GM12875 (cell line): ENCODE results near the gene ITPRIPL2.

Experiments
- H3K4me3 ChIP-seq: one replicate; pipeline ENCODE4 v1.5.1; 2011; ENCODE audit warnings: low read depth, low read length, control low read depth
- TF ChIP-seq, protein P1 (sequence below): IDR thresholded peaks from 2 replicates; pipeline ENCODE4 v1.5.1; 2011; ENCODE audit warnings: low read depth, mild to moderate bottlenecking, control low read depth, inconsistent platforms, low read length, moderate library complexity, borderline replicate concordance; ENCODE audit not compliant: insufficient read depth

Gene ITPRIPL2

DNA sequence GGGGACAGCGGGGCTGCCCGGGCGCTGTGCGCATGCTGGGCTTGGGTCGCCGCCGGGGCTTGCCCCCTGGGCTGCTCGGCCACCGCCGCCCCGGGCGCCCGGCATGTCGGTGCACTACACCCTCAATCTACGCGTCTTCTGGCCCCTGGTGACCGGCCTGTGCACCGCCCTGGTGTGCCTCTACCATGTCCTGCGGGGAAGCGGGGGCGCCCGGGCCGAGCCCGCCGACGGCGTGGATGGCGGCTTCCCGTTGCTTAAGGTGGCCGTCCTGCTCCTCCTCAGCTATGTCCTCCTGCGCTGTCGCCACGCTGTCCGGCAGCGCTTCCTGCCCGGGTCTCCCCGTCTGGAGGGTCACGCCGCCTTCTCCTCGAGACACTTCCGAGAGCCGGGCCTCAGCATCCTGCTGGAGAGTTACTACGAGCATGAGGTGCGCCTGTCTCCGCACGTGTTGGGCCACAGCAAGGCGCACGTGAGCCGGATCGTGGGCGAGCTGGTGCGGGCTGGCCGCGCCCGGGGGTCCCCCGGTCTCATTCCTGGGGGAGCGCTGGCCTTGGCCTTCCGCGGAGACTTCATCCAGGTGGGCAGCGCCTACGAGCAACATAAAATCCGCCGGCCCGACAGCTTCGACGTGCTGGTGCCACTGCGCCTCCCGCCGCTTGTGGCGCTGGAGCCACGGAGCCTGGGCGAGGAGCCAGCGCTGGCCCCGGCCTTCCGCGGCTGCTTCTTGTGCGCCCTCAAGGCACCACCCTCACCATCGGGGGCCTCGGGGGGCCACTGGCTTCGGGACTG, 789 bp downstream of the ITPRIPL2 start:
- H3K4me3 ChIP-seq = peak overlapping the region; percentile 63
- TF ChIP-seq, protein P1, sequence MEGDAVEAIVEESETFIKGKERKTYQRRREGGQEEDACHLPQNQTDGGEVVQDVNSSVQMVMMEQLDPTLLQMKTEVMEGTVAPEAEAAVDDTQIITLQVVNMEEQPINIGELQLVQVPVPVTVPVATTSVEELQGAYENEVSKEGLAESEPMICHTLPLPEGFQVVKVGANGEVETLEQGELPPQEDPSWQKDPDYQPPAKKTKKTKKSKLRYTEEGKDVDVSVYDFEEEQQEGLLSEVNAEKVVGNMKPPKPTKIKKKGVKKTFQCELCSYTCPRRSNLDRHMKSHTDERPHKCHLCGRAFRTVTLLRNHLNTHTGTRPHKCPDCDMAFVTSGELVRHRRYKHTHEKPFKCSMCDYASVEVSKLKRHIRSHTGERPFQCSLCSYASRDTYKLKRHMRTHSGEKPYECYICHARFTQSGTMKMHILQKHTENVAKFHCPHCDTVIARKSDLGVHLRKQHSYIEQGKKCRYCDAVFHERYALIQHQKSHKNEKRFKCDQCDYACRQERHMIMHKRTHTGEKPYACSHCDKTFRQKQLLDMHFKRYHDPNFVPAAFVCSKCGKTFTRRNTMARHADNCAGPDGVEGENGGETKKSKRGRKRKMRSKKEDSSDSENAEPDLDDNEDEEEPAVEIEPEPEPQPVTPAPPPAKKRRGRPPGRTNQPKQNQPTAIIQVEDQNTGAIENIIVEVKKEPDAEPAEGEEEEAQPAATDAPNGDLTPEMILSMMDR = 0 out of 2 replicates have a peak, but pooled peaks have one; percentile 9

DNA sequence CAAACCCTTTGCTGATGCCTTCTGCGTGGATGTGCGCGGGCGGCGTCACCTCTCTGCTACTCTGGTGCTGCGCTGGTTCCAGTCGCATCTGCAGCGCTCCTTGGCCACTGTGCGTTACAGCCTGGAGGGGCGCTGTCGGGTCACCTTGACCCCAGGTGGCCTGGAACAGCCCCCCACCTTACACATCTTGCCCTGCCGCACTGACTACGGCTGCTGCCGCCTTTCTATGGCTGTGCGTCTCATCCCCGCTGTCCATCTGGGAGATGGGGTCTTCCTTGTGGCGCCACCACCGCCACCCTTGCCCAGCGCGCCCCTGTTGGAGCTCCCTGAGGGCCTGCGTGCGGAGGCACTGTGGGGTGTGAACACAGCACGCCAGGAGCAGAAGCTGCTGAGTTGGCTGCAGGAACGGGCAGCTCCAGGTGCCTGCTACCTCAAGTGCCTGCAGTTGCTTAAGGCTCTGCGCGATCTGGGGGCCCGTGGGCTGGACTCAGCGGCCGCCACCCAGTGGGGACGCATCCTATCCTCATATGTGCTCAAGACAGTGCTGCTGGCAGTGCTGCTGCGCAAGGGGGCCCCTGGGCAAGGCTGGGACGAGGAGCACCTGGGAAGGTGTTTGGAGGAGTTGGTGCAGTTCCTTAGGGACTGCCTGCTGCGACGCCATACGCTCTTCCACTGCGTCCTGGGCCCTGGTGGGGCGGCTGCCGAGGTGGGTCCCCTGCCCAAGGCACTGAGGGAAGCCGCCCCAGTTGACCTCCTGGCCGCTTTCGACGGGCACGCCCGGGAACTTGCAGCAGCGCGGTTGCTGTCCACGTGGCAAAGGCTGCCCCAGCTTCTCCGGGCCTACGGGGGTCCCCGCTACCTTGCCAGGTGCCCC, 1.6 kb downstream of the ITPRIPL2 start:
- no peak overlapping the region for H3K4me3 ChIP-seq
- TF ChIP-seq, protein P1 = no peak

DNA sequence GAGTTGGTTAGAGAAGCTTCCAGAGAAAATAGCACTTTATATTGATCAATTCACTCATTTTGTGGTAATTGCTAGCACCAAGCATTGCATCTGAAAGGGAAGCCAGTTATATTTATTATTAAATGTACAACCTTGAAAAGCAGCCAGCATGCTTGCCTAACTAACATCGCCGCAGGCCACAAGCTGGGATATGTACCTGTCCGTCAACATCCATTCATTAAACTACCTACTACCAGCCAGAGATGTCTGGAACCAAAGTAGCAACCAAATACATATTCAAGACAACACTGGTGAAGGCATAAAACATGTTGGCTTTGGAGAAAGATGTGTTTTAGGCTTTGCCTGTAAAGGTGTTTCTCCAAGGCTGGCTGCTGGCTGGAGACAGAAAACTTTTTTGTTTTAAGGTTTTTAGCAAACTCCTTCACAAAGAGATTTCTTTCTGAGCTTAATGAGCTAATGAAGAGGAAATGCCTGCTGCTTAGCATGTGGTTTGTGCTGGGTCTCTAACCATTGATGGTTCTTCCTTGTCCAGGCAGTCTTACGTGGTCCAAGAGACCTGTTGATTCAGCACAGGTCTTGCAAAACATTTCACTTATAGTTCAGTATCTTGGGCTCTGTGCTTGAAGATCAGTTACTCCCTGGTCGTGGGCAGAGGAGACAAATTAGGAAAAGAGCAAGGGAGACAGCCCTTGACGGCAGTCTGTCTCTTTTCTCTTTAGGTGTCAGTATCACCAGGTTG, 3.1 kb downstream of the ITPRIPL2 start:
- TF ChIP-seq, protein P1 = no peak
- H3K4me3 ChIP-seq = no peak overlapping the region

DNA sequence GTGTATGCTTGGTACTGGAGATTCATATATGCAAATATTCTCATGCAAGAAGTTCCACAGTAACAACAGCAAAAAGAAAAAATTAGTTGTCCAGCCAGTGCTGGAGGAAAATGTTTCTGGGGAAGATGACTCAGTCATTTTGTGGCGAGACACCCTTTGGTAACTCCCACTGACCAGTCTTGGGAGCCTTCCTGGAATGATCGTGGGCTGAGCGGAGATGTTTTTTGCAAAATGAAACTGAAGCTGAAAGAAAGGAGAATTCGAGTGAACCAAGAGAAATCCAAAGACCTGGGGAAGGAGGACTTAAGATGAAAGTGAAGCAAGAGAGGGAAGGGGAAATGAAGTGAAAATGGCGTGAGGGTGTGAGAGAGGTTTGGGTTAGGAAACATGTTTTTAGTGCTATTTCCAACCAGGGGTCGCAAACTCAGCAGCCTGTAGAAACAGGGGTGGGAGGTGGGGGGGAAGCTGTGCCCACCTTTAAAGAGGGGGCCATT, 5.2 kb downstream of the ITPRIPL2 start:
- TF ChIP-seq, protein P1 = no peak
- H3K4me3 ChIP-seq = peak overlapping the region; percentile 8

DNA sequence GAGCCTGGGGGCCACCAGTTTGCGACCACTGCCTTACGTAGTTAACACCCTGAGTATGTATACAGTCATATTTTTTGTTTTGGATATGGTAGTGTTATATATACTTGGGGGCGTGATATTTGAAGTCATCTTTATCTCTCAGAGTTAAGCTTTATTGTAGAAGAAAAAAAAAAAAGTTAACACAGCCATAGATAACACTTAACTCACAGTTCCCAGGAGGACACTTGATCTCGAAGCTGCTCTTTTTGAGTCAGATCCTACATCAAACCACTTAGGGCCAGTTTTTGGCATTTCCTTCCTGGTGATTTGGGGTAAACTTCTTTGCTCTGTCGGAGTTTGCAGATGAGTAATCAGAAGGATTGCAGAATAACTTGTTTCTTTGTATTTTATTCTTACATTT, 5.8 kb downstream of the ITPRIPL2 start:
- no peak overlapping the region for H3K4me3 ChIP-seq

DNA sequence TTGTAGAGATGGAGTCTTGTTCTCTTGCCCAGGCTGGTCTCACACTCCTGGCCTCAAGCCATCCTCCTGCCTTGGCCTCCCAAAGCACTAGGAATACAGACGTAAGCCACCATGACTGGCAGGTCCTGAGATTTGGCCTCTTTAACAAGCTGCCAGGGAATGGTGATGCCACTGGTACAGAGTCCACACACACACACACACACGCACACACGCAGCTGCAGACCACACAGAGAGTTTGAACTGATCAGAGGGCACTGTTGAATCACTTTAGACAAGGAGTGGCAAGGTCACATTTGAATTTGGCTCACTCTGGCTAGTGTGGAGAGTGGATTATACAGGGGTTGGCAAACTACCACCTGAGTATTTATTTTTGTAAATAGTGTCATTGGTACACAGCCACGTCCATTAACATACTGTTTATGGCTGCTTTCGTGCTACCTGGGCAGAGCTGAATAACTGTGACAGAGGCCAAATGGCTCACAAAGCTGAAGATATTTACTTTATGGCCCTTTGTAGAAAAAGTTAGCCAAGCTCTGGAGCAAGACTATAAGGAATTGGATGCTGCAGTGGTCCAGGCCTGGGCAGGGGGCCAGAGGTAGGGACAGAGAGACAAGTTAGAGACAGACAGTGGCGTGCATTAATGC, 9.9 kb downstream of the ITPRIPL2 start:
- no peak overlapping the region for H3K4me3 ChIP-seq

More for the DNA sequence above, 5.8 kb downstream of the ITPRIPL2 start:
- TF ChIP-seq, protein P1 = no peak

More for the DNA sequence above, 9.9 kb downstream of the ITPRIPL2 start:
- TF ChIP-seq, protein P1 = no peak
